ENCODE results near the gene LHX3. TPM values are rescaled to one million over a fixed set of nuclear protein-coding genes. Genes with fewer than 3 reads are reported as not detected.

Gene LHX3
- total RNA-seq, 2 donors from 2014 or later = 0.16 TPM; not detected in 1

- H3K9me3 ChIP-seq = no peaks in the 10 kb centered on the region
- TF ChIP-seq CTCF (IDR thresholded peaks at IDR 0.05) = no peak
- DNase-seq (ENCODE audit: low spot score) = no peak
- H3K4me1 ChIP-seq = peaks cover 0 to 21% of the 10 kb centered on the region in 2 donors
- no peak overlapping the region for H3K4me3 ChIP-seq
- H3K36me3 ChIP-seq = no peaks in the 10 kb centered on the region
- no peak overlapping the region for H3K27ac ChIP-seq
- peaks cover 26 to 75% of the 10 kb centered on the region in 2 donors for H3K27me3 ChIP-seq
Observed at GRCh38 chr9:136201174-136201573, 3.8 kb downstream of the LHX3 start.

GRCh38 chr9:136200424-136200823 is 4.5 kb downstream of the LHX3 start:
- no peak overlapping the region for H3K4me3 ChIP-seq
- peaks cover 28 to 77% of the 10 kb centered on the region in 2 donors for H3K27me3 ChIP-seq
- H3K9me3 ChIP-seq = no peaks in the 10 kb centered on the region
- TF ChIP-seq CTCF (IDR thresholded peaks at IDR 0.05) = no peak
- peaks cover 0 to 21% of the 10 kb centered on the region in 2 donors for H3K4me1 ChIP-seq
- no peaks in the 10 kb centered on the region for H3K36me3 ChIP-seq
- DNase-seq (ENCODE audit: low spot score) = no peak
- H3K27ac ChIP-seq = no peak overlapping the region

- Histone ChIP-seq H3K36me3 (no peaks in the 10 kb centered on the region), H3K27ac (no peak overlapping the region), H3K4me3 (no peak overlapping the region), H3K27me3 (peaks cover 28 to 73% of the 10 kb centered on the region in 2 donors), H3K4me1 (peaks cover 0 to 18% of the 10 kb centered on the region in 2 donors), H3K9me3 (no peaks in the 10 kb centered on the region)
- DNase-seq (ENCODE audit: low spot score) = no peak
- TF ChIP-seq CTCF (IDR thresholded peaks at IDR 0.05) = no peak
Observed at GRCh38 chr9:136199391-136200288, 5.3 kb downstream of the LHX3 start.

- Histone ChIP-seq H3K4me3 (no peak overlapping the region), H3K27me3 (peaks cover 28 to 70% of the 10 kb centered on the region in 2 donors), H3K36me3 (no peaks in the 10 kb centered on the region), H3K27ac (no peak overlapping the region), H3K9me3 (no peaks in the 10 kb centered on the region), H3K4me1 (peaks cover 0 to 19% of the 10 kb centered on the region in 2 donors)
- TF ChIP-seq CTCF (IDR thresholded peaks at IDR 0.05) = no peak
- DNase-seq (ENCODE audit: low spot score) = no peak
Observed at GRCh38 chr9:136198605-136199083, 6.3 kb downstream of the LHX3 start.

- Histone ChIP-seq H3K9me3 (no peaks in the 10 kb centered on the region), H3K27ac (no peak overlapping the region), H3K4me3 (no peak overlapping the region), H3K4me1 (peaks cover 0 to 25% of the 10 kb centered on the region in 2 donors), H3K36me3 (no peaks in the 10 kb centered on the region), H3K27me3 (peaks cover 23 to 70% of the 10 kb centered on the region in 2 donors)
- TF ChIP-seq CTCF (IDR thresholded peaks at IDR 0.05) = no peak
- DNase-seq (ENCODE audit: low spot score) = no peak
Observed at GRCh38 chr9:136197930-136198604, 6.9 kb downstream of the LHX3 start.

Data from right atrium auricular region (tissue), 2 donors.